ENCODE results near the gene NBPF3.
"Not testable (repeated sequence)": the region's sequence is repeated elsewhere in the genome, so short reads cannot be mapped to it uniquely, and the experiment has no call there.

The NBPF3 gene

GRCh38 chr1:21518774-21519455 is 79.0 kb downstream of the NBPF3 start:
- DNase-seq (ENCODE audit: low spot score), result no peak

- DNase-seq (ENCODE audit: low spot score), result not testable (repeated sequence)
These were observed 79.6 kb downstream of the NBPF3 start for GRCh38 chr1:21519486-21520070.

GRCh38 chr1:21520899-21521716 is 81.2 kb downstream of the NBPF3 start:
- DNase-seq (ENCODE audit: low spot score), result no peak

GRCh38 chr1:21521717-21522060 is 81.8 kb downstream of the NBPF3 start:
- no peak for DNase-seq (ENCODE audit: low spot score)

GRCh38 chr1:21522525-21523038 is 82.6 kb downstream of the NBPF3 start:
- no peak for DNase-seq (ENCODE audit: low spot score)

GRCh38 chr1:21523297-21523813 is 83.4 kb downstream of the NBPF3 start:
- DNase-seq (ENCODE audit: low spot score), result no peak

- no peak for DNase-seq (ENCODE audit: low spot score)
These were observed 84.3 kb downstream of the NBPF3 start for GRCh38 chr1:21524220-21524619.

GRCh38 chr1:21524686-21525339 is 84.9 kb downstream of the NBPF3 start:
- no peak for DNase-seq (ENCODE audit: low spot score)

GRCh38 chr1:21525340-21525717 is 85.4 kb downstream of the NBPF3 start:
- DNase-seq (ENCODE audit: low spot score), result no peak

- no peak for DNase-seq (ENCODE audit: low spot score)
These were observed 86.5 kb downstream of the NBPF3 start for GRCh38 chr1:21526441-21526840.

- no peak for DNase-seq (ENCODE audit: low spot score)
These were observed 90.6 kb downstream of the NBPF3 start for GRCh38 chr1:21530368-21531016.

- no peak for DNase-seq (ENCODE audit: low spot score)
These were observed 91.3 kb downstream of the NBPF3 start for GRCh38 chr1:21531241-21531640.

- no peak for DNase-seq (ENCODE audit: low spot score)
These were observed 92.6 kb downstream of the NBPF3 start for GRCh38 chr1:21532496-21532895.

GRCh38 chr1:21532992-21533534 is 93.1 kb downstream of the NBPF3 start:
- DNase-seq (ENCODE audit: low spot score), result no peak

- no peak for DNase-seq (ENCODE audit: low spot score)
These were observed 94.2 kb downstream of the NBPF3 start for GRCh38 chr1:21534146-21534545.

Measured in HuH-7 (cell line).